ENCODE results near the gene NEUROD2. TPM values are rescaled to one million over a fixed set of nuclear protein-coding genes. Genes with fewer than 3 reads are reported as not detected.

Gene NEUROD2
- total RNA-seq, 2 experiments from 2014 or later, result not detected

- no peaks in the 10 kb centered on the region for H3K27me3 Mint-ChIP-seq
- CTCF ChIA-PET, result interaction anchor here (1.7 to 4.7 kb wide), 2 partner anchors 17 to 91 kb away, joined by 5 to 58 read pairs; partner anchors contain the start of gene MIEN1
- H3K4me3 Mint-ChIP-seq, result peak overlapping the region; percentile 97
- intact Hi-C loops (cut with DNase I, micrococcal nuclease), result loop anchor here (2.0 to 10.0 kb wide), 4 partner anchors 48 to 316 kb away; partner anchors contain the start of gene PGAP3 (in 1 of the 2)
- no peaks in the 10 kb centered on the region for H3K9me3 Mint-ChIP-seq
- Histone ChIP-seq H3K27ac (ENCODE audit: low read depth in 1 of 2, low read length in 2 of 2) (no peak overlapping the region), H3K9me3 (ENCODE audit: control insufficient read depth in 1 of 2, insufficient read depth in 1 of 2, low read length in 2 of 2) (no peaks in the 10 kb centered on the region), H3K4me3 (ENCODE audit: low read length) (no peak overlapping the region), H3K4me1 (ENCODE audit: insufficient read depth, low read length) (peaks cover 94% of the 10 kb centered on the region), H3K36me3 (ENCODE audit: insufficient read depth, low read length) (peaks cover 4% of the 10 kb centered on the region), H3K27me3 (ENCODE audit: control insufficient read depth in 1 of 2, insufficient read depth in 2 of 2, low read length in 2 of 2) (no peaks in the 10 kb centered on the region)
- no peak for DNase-seq
- peaks cover 16% of the 10 kb centered on the region for H3K36me3 Mint-ChIP-seq (ENCODE audit: low read depth)
- H3K27ac Mint-ChIP-seq, result peak overlapping the region; percentile 91
- H3K4me1 Mint-ChIP-seq (ENCODE audit: low read depth), result peaks cover 87% of the 10 kb centered on the region
- no peak for TF ChIP-seq CTCF (IDR thresholded peaks at IDR 0.05)
- ATAC-seq (ENCODE audit: poor library complexity), result no peak
- POLR2A ChIA-PET, result interaction anchor here (0.8 to 1.8 kb wide), 3 partner anchors 15 to 48 kb away, joined by 3 to 8 read pairs (median 6); partner anchors contain the start of gene PGAP3
Measured at GRCh38 chr17:39639043-39639442, 31.3 kb upstream of the NEUROD2 start.

GRCh38 chr17:39638317-39638716 lies 30.6 kb upstream of the NEUROD2 start:
- Histone ChIP-seq H3K27ac (ENCODE audit: low read depth in 1 of 2, low read length in 2 of 2) (no peak overlapping the region), H3K9me3 (ENCODE audit: control insufficient read depth in 1 of 2, insufficient read depth in 1 of 2, low read length in 2 of 2) (no peaks in the 10 kb centered on the region), H3K36me3 (ENCODE audit: insufficient read depth, low read length) (peaks cover 4% of the 10 kb centered on the region), H3K27me3 (ENCODE audit: control insufficient read depth in 1 of 2, insufficient read depth in 2 of 2, low read length in 2 of 2) (no peaks in the 10 kb centered on the region), H3K4me3 (ENCODE audit: low read length) (peak overlapping the region; percentile 94), H3K4me1 (ENCODE audit: insufficient read depth, low read length) (peaks cover 87% of the 10 kb centered on the region)
- ChIA-PET POLR2A (interaction anchor here (1.1 to 1.8 kb wide), 5 partner anchors 15 to 92 kb away, joined by 3 to 8 read pairs (median 4); partner anchors contain the start of gene MIEN1), CTCF (interaction anchor here (0.8 to 4.7 kb wide), 3 partner anchors 16 to 91 kb away, joined by 3 to 58 read pairs (median 17); no protein-coding TSS in a partner anchor)
- no peak for TF ChIP-seq CTCF (IDR thresholded peaks at IDR 0.05)
- intact Hi-C loops (cut with DNase I, micrococcal nuclease), result loop anchor here (2.0 to 10.0 kb wide), 4 partner anchors 48 to 316 kb away; partner anchors contain the start of gene PGAP3 (in 1 of the 2)
- DNase-seq (no peak), ATAC-seq (ENCODE audit: poor library complexity) (no peak)
- Mint-ChIP-seq H3K27me3 (no peaks in the 10 kb centered on the region), H3K9me3 (no peaks in the 10 kb centered on the region), H3K27ac (peak overlapping the region; percentile 91), H3K36me3 (ENCODE audit: low read depth) (peaks cover 16% of the 10 kb centered on the region), H3K4me3 (peak overlapping the region; percentile 97), H3K4me1 (ENCODE audit: low read depth) (peaks cover 80% of the 10 kb centered on the region)

DNA sequence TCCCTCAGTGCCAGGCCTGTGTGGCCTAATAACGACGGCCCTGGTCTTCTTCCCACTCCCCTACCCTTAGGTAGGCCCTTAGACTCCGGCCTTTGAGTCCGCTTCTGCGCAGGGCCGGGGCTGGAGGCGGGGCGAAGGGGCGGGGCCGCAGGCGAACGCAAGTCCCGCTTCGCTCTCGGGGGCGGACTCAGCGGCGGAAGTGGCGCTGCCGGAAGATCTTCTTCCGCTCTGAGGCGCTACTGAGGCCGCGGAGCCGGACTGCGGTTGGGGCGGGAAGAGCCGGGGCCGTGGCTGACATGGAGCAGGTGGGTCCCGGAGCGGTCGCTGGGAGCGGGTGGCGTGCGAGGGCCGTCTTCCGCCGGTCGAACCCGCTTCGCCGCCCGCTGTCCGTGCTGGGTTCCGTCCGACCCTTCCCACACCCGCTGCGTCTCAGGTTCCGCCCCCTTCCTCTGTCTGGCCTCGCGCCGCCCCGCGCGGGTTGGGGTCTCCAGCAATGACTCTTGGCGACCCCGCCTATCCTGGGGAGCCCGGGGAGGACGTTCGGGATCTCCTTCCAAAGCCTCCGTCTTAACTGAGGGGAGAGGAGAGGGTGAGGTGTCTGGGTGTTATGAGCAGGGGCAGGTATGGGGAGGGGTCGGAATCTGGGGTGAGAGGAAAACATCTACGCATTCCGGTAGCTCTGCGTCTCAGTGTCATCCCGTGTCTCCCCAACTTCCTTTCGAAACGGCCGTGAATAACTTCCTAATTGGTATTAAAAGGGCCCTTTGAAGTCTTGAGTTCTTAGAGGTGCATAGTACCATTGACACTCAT lies 29.4 kb upstream of the NEUROD2 start, which contains the start of gene STARD3:
Gene STARD3, plus strand, starts transcription at position 218 of the 810 bp plus-strand sequence. CDS start 16,388 bp downstream, outside the sequence.
- H3K27me3 Mint-ChIP-seq, result no peaks in the 10 kb centered on the region
- DNase-seq, result peak; percentile 84 to 95 (median 88)
- CTCF ChIA-PET, result interaction anchor here (2.8 to 4.7 kb wide), 2 partner anchors 15 to 17 kb away, joined by 17 to 58 read pairs; no protein-coding TSS in a partner anchor
- peak within 1 kb of the TSS; percentile 91 for H3K27ac Mint-ChIP-seq
- POLR2A ChIA-PET, result interaction anchor here (0.9 to 1.8 kb wide), 7 partner anchors 9 to 176 kb away, joined by 3 to 8 read pairs (median 4); partner anchors contain the start of genes CDK12 and MIEN1
- H3K4me3 ChIP-seq (ENCODE audit: low read length), result peak within 1 kb of the TSS; percentile 94
- peaks cover 0 to 2% of the 10 kb centered on the region in 2 experiments for H3K27me3 ChIP-seq (ENCODE audit: control insufficient read depth in 1 of 2, insufficient read depth in 2 of 2, low read length in 2 of 2)
- no peaks in the 10 kb centered on the region for H3K9me3 Mint-ChIP-seq
- H3K4me1 ChIP-seq (ENCODE audit: insufficient read depth, low read length), result peaks cover 76% of the 10 kb centered on the region
- intact Hi-C loops (cut with DNase I, micrococcal nuclease), result loop anchor here (1.0 to 10.0 kb wide), 6 partner anchors 14 to 344 kb away; partner anchors contain the start of genes IKZF3 (in 1 of the 2), PGAP3 (in 1 of the 2) and PSMD3 (in 1 of the 2)
- H3K36me3 ChIP-seq (ENCODE audit: insufficient read depth, low read length), result peaks cover 4% of the 10 kb centered on the region
- ATAC-seq (ENCODE audit: poor library complexity), result peak; percentile 82
- peak; percentile 43 for TF ChIP-seq CTCF (IDR thresholded peaks at IDR 0.05)
- H3K9me3 ChIP-seq (ENCODE audit: control insufficient read depth in 1 of 2, insufficient read depth in 1 of 2, low read length in 2 of 2), result no peaks in the 10 kb centered on the region
- peaks cover 16% of the 10 kb centered on the region for H3K36me3 Mint-ChIP-seq (ENCODE audit: low read depth)
- H3K27ac ChIP-seq (ENCODE audit: low read depth in 1 of 2, low read length in 2 of 2), result peak within 1 kb of the TSS; percentile 92 to 94
- H3K4me1 Mint-ChIP-seq (ENCODE audit: low read depth), result peaks cover 68% of the 10 kb centered on the region
- peak within 1 kb of the TSS; percentile 97 for H3K4me3 Mint-ChIP-seq

Data from CD4-positive, alpha-beta T cell (primary cell).